Gastroesophageal sphincter (tissue), 4 donors: Measurements from ENCODE around the gene DTNBP1. TPM values are rescaled to one million over a fixed set of nuclear protein-coding genes. Genes with fewer than 3 reads are reported as not detected.

ENCODE experiments used
- ATAC-seq: fragments of 150-250 bp; one replicate; pipeline ENCODE4 v1.9.1; 2016; ENCODE audit warnings: mild to moderate bottlenecking, moderate library complexity
- H3K27ac ChIP-seq, 4 donors: fragments of 200-600 bp; sonication (generic) in 3 of 4; 1 replicate in 3 of 4; 2 replicates in 1 of 4; pipeline ENCODE4 v1.5.1; 2016 to 2019
- H3K27me3 ChIP-seq: fragments of 200-600 bp; sonication (generic); one replicate; pipeline ENCODE4 v1.5.1; 2019
- H3K36me3 ChIP-seq, 2 donors: fragments of 200-600 bp; sonication (generic); one replicate each; pipeline ENCODE4 v1.5.1; 2019; ENCODE audit warnings: control low read depth in 1 of 2
- H3K4me1 ChIP-seq, 3 donors: fragments of 200-600 bp; sonication (generic); 1 replicate in 2 of 3; 2 replicates in 1 of 3; pipeline ENCODE4 v1.5.1; 2016 to 2019; ENCODE audit warnings: control low read depth in 2 of 3
- H3K4me3 ChIP-seq, 2 donors: fragments of 200-600 bp; sonication (generic); one replicate each; pipeline ENCODE4 v1.5.1; 2019; ENCODE audit warnings: mild to moderate bottlenecking in 1 of 2, moderate library complexity in 1 of 2
- H3K9me3 ChIP-seq, 3 donors: fragments of 200-600 bp; sonication (generic); one replicate each; pipeline ENCODE4 v1.5.1; 2017 to 2019; ENCODE audit warnings: control low read depth in 2 of 3
- EP300 ChIP-seq: sonication (generic); formaldehyde crosslinking; IDR thresholded peaks from one replicate; pipeline ENCODE4 v1.6.1; 2017; ENCODE audit warnings: antibody characterized with exemption, mild to moderate bottlenecking
- POLR2A ChIP-seq, 2 donors: fragments of 450-650 bp; IDR thresholded peaks; one replicate each; pipeline ENCODE4 v1.6.1; 2017; ENCODE audit warnings: antibody characterized with exemption in 2 of 2, mild to moderate bottlenecking in 2 of 2, moderate library complexity in 1 of 2
- POLR2AphosphoS5 ChIP-seq: sonication (generic); formaldehyde crosslinking; IDR thresholded peaks from one replicate; pipeline ENCODE4 v1.6.1; 2017; ENCODE audit warnings: antibody characterized with exemption
- WGBS, 2 donors: methylation state at CpG; one replicate each; pipeline ENCODE4 v1.1.5; 2018; ENCODE audit warnings: low coverage in 1 of 2; 5-methylcytosine and 5-hydroxymethylcytosine counted together
- total RNA-seq, 4 donors: library from RNA; depleted of rRNA; stranded (reverse); fragments of >200 nt; gene quantifications; one replicate each; pipeline ENCODE4 v1.1.0, GENCODE V29; 2016
- TF ChIP-seq, protein P1 (sequence below), 4 experiments: fragments of 200-600 bp in 2 of 4; fragments of 450-650 bp in 2 of 4; sonication (generic) in 1 of 4; IDR thresholded peaks; one replicate each; pipeline ENCODE4 v1.5.1; 2017 to 2019; ENCODE audit warnings: antibody characterized with exemption in 4 of 4, mild to moderate bottlenecking in 2 of 4, moderate library complexity in 2 of 4

DTNBP1 gene
- total RNA-seq, 4 donors from 2014 or later, result 14.4 to 20.2 (median 16.9) TPM

DNA sequence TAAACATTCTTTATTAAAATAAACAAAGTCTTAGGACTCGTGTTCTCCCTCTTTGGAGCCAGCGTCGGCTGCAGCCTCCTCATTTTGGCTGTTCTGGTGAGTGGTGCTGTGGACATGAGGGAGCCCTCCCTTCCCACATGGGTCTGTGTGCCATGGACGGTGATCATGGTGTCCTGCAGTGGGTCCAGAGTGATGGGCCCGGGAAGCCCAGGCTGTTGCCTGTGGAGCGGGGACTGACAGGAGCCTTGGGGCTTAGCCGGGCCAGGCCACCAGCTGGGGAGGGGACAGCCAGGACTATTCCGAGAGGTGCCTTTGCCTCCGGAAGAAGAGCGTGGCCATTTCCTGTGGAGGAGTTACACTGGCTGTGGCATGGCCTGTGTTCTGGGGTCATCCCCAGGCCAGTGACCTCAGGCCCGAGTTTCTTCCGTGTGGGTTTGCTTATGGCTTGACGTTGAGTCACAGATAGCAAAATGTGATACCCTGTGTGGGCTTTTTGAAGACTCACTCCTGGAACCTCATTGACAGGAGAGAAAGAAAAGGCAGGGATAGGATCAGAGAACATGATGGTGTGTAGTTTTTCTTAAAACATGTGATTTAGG, 153.4 kb downstream of the DTNBP1 start:
- no peak overlapping the region for H3K4me3 ChIP-seq
- H3K27me3 ChIP-seq, result no peaks in the 10 kb centered on the region
- TF ChIP-seq POLR2A (IDR thresholded peaks at IDR 0.05), result no peak
- TF ChIP-seq, protein P1, sequence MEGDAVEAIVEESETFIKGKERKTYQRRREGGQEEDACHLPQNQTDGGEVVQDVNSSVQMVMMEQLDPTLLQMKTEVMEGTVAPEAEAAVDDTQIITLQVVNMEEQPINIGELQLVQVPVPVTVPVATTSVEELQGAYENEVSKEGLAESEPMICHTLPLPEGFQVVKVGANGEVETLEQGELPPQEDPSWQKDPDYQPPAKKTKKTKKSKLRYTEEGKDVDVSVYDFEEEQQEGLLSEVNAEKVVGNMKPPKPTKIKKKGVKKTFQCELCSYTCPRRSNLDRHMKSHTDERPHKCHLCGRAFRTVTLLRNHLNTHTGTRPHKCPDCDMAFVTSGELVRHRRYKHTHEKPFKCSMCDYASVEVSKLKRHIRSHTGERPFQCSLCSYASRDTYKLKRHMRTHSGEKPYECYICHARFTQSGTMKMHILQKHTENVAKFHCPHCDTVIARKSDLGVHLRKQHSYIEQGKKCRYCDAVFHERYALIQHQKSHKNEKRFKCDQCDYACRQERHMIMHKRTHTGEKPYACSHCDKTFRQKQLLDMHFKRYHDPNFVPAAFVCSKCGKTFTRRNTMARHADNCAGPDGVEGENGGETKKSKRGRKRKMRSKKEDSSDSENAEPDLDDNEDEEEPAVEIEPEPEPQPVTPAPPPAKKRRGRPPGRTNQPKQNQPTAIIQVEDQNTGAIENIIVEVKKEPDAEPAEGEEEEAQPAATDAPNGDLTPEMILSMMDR (IDR thresholded peaks at IDR 0.05), result no peak
- TF ChIP-seq POLR2AphosphoS5, result no peak
- no peak for TF ChIP-seq EP300
- H3K36me3 ChIP-seq, result peaks cover 0 to 75% of the 10 kb centered on the region in 2 donors
- no peaks in the 10 kb centered on the region for H3K9me3 ChIP-seq
- WGBS, 2 donors, result 59 to 79% methylated on average over 2 to 5 of the region's 13 CpGs
- no peak for ATAC-seq
- peaks cover 2 to 21% (median 7%) of the 10 kb centered on the region in 3 donors for H3K4me1 ChIP-seq
- no peak overlapping the region for H3K27ac ChIP-seq

DNA sequence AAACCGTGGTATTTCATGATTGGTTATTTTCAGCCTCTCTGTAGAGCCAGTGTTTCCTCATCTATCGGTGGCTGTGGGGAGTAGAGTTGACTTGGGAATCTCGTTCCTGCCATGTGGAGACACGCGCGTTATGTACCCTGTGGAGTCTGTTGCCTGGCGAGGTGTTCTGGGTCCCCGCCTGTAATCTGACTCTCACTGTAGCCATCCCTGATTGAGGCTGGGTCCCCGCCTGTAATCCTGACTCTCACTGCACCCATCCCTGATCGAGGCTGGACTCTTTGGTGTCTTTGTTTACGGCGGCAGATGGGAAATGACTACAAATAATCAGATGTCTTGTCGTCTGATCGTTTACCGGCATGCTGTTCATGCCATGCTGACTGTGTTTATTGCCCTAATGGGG, 153.9 kb downstream of the DTNBP1 start:
- Histone ChIP-seq H3K27ac (no peak overlapping the region), H3K27me3 (no peaks in the 10 kb centered on the region), H3K4me1 (peaks cover 2 to 26% (median 12%) of the 10 kb centered on the region in 3 donors), H3K9me3 (no peaks in the 10 kb centered on the region), H3K4me3 (no peak overlapping the region), H3K36me3 (peaks cover 0 to 70% of the 10 kb centered on the region in 2 donors)
- no peak for ATAC-seq
- no peak for TF ChIP-seq POLR2AphosphoS5
- no peak for TF ChIP-seq EP300
- TF ChIP-seq POLR2A (IDR thresholded peaks at IDR 0.05), result no peak
- TF ChIP-seq, protein P1 (IDR thresholded peaks at IDR 0.05), result no peak
- 86 to 89% methylated on average over 11 to 15 of the region's 15 CpGs for WGBS, 2 donors

DNA sequence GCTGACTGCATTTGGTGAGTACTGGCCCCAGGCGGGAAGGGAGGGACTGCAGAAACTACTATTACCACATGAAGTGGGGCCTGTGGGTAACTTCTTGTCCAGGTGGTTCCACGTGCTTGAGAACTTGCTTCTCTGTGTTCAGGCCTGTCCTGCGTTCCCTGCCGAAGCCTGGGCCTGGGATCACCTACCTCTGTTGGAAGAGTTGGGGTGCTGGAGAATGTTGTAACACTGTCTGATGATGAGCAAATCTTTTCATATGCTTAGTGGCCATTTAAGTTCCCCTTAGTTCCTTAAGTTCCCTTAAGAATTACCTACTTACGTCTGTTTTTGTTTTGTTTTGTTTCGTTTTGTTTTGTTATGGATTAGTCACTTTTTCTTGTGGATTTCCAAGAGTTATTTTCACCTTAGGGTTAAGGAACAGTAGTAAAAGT, 154.4 kb downstream of the DTNBP1 start:
- Histone ChIP-seq H3K4me1 (peaks cover 2 to 31% (median 15%) of the 10 kb centered on the region in 3 donors), H3K4me3 (no peak overlapping the region), H3K36me3 (peaks cover 0 to 65% of the 10 kb centered on the region in 2 donors), H3K27ac (no peak overlapping the region), H3K9me3 (no peaks in the 10 kb centered on the region), H3K27me3 (no peaks in the 10 kb centered on the region)
- WGBS, 2 donors, result 94 to 100% methylated on average over 4 to 5 of the region's 6 CpGs
- ATAC-seq, result no peak
- no peak for TF ChIP-seq EP300
- TF ChIP-seq POLR2AphosphoS5, result no peak
- TF ChIP-seq POLR2A (IDR thresholded peaks at IDR 0.05), result no peak
- TF ChIP-seq, protein P1 (IDR thresholded peaks at IDR 0.05), result no peak

DNA sequence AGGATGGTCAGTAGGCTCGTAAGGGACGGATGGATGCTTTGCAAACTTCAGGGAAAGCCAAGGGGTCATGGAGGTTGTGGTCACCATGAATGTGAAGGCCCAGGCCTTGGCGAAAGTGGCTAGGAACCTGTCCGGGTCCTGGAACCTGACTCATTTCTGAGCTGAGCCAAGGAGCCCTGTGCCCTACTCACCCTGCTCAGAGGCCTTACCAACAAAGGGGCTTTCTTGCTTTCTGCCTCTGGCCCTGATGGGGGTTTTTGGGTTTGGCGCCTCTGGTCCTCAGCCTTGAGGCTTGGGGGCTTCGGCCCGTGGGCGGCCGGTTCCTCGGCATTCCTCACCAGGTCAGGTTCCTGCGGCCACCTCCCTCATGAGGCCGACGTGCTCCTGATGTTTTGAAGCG, 155.1 kb downstream of the DTNBP1 start:
- Histone ChIP-seq H3K27me3 (no peaks in the 10 kb centered on the region), H3K36me3 (peaks cover 0 to 58% of the 10 kb centered on the region in 2 donors), H3K27ac (no peak overlapping the region), H3K4me3 (no peak overlapping the region), H3K4me1 (peaks cover 2 to 38% (median 15%) of the 10 kb centered on the region in 3 donors), H3K9me3 (no peaks in the 10 kb centered on the region)
- 71 to 98% methylated on average over 5 to 11 of the region's 14 CpGs for WGBS, 2 donors
- TF ChIP-seq, protein P1 (IDR thresholded peaks at IDR 0.05), result no peak
- no peak for TF ChIP-seq EP300
- no peak for TF ChIP-seq POLR2AphosphoS5
- no peak for TF ChIP-seq POLR2A (IDR thresholded peaks at IDR 0.05)
- no peak for ATAC-seq

DNA sequence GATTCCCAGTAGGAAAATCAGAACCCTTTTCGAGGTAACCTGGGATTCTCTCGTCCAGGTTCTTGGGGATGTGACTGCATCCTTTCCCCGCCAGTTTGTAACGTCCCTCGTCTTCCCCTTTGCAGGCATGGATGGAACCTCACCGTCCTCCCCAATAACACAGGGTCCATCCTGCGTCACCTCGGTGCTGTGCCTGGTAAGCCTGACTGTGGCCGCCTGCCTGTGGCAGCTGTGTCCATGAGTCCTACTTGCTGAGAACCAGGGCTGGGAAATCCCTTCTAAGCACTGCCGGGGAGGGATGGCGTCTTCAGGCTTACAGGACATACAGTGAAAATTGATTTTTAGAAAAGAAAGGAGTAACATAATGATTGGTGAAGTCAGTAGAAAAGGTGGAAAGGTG, 155.6 kb downstream of the DTNBP1 start:
- H3K27me3 ChIP-seq, result no peaks in the 10 kb centered on the region
- peaks cover 2 to 43% (median 15%) of the 10 kb centered on the region in 3 donors for H3K4me1 ChIP-seq
- H3K36me3 ChIP-seq, result peaks cover 0 to 53% of the 10 kb centered on the region in 2 donors
- H3K4me3 ChIP-seq, result no peak overlapping the region
- TF ChIP-seq POLR2AphosphoS5 (no peak), POLR2A (IDR thresholded peaks at IDR 0.05) (no peak)
- no peaks in the 10 kb centered on the region for H3K9me3 ChIP-seq
- no peak for ATAC-seq
- 95 to 98% methylated on average over 5 to 7 of the region's 11 CpGs for WGBS, 2 donors
- H3K27ac ChIP-seq, result no peak overlapping the region
